Measurements from ENCODE around the gene PRDM2. TPM values are rescaled to one million over a fixed set of nuclear protein-coding genes. Genes with fewer than 3 reads are reported as not detected.
A peak's percentile ranks its signal among the peaks of the same experiment; 100 is the strongest.

PRDM2 gene
- total RNA-seq, 2 experiments from 2014 or later = 41.7 to 44.6 TPM

DNA sequence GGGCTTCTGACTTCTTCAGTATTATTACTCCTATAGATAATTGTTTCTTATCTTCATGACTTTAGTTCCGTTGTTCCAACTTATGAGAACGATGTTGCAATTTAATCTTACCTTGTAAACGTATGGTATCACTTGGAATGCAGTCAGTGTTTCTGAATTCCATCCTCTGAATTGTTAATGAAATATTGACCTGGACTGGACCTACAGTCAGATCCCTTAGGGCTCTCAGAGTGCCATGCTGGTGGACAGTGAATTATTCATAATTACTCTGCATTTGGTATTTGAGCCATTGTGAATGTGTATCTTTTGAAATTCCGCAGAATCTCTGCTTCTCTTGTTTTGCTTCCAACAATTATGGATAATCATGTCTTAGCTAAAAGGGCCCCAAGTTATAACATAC, 72.3 kb downstream of the PRDM2 start:
- H3K27me3 Mint-ChIP-seq = no peaks in the 10 kb centered on the region
- H3K4me1 Mint-ChIP-seq (ENCODE audit: low read depth) = peaks cover 28% of the 10 kb centered on the region
- peaks cover 15% of the 10 kb centered on the region for H3K36me3 Mint-ChIP-seq
- H3K4me3 Mint-ChIP-seq = no peak overlapping the region
- ChIA-PET CTCF (no interaction called here), POLR2A (no interaction called here)
- intact Hi-C loops (cut with micrococcal nuclease) = no loop called here
- DNase-seq = no peak
- no peak overlapping the region for H3K27ac Mint-ChIP-seq
- H3K9me3 Mint-ChIP-seq = no peaks in the 10 kb centered on the region

DNA sequence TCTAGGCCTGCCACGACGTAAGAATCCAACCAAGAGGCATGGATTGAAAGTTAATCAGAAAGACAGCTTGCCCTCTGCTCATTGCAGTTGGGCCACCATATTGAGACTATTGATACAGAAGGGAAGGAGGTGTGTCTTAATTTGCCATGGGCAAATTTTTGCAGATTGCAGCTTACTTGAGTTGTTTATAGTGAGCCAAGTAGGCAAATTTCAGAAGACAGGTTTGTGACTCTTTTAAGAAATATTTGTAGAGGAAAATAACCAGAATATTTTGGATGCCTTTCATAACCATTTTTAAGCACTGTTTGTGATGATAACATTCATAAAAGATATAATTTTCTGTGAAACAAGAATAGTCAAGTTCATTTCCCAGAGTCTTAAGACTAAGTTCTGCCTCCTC, 74.1 kb downstream of the PRDM2 start:
- ChIA-PET POLR2A (no interaction called here), CTCF (no interaction called here)
- Mint-ChIP-seq H3K9me3 (no peaks in the 10 kb centered on the region), H3K36me3 (peaks cover 24% of the 10 kb centered on the region), H3K4me3 (no peak overlapping the region), H3K27ac (no peak overlapping the region), H3K27me3 (no peaks in the 10 kb centered on the region), H3K4me1 (ENCODE audit: low read depth) (peaks cover 21% of the 10 kb centered on the region)
- intact Hi-C loops (cut with micrococcal nuclease) = no loop called here
- DNase-seq = no peak

DNA sequence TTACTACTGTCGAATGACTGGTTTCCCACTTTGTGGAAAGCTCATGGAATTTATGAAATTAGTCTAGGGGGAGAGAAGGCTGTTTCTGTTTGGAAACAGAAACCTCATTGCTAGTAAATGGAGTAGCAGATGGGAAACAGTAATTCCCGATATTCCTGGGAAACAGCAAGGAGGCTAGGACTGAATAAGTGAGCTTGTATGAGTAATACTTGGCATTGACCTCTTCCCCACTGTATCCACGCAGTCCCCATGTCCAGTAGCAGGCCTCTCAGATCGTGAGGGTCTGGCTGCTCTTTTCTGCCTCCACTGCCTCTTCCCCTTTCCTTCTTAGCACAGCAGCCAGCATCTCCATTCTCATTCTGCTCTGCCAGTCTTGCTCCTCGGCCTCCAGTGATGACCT, 75.5 kb downstream of the PRDM2 start:
- Mint-ChIP-seq H3K4me3 (no peak overlapping the region), H3K27ac (no peak overlapping the region), H3K27me3 (no peaks in the 10 kb centered on the region), H3K36me3 (peaks cover 20% of the 10 kb centered on the region), H3K9me3 (no peaks in the 10 kb centered on the region), H3K4me1 (ENCODE audit: low read depth) (peaks cover 18% of the 10 kb centered on the region)
- ChIA-PET CTCF (no interaction called here), POLR2A (no interaction called here)
- intact Hi-C loops (cut with micrococcal nuclease) = no loop called here
- DNase-seq = no peak

DNA sequence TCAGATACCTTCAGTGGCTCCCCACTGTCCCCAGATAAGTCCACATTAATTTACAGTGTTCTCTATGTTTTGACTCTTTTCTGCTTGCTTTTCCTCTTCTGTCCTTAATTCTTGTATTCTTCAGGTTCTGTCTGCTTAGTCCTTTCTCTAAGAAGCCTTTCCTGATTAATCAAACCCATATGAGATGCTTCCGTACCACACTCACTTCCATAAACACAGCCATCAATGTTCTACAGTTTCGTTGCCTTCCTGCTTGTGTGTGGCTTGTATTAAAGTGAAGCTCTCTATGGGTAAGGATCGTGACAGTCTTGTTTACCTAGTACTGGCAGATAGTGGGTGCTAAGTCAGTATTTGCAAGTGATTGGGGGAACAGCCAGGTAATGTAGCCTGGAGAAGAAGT, 75.9 kb downstream of the PRDM2 start:
- peaks cover 18% of the 10 kb centered on the region for H3K4me1 Mint-ChIP-seq (ENCODE audit: low read depth)
- ChIA-PET POLR2A (no interaction called here), CTCF (interaction anchor here (1.5 kb wide), 1 partner anchor 18 kb away, joined by 5 read pairs; no protein-coding TSS in a partner anchor)
- H3K27me3 Mint-ChIP-seq = no peaks in the 10 kb centered on the region
- no peaks in the 10 kb centered on the region for H3K9me3 Mint-ChIP-seq
- H3K27ac Mint-ChIP-seq = no peak overlapping the region
- intact Hi-C loops (cut with micrococcal nuclease) = no loop called here
- H3K4me3 Mint-ChIP-seq = no peak overlapping the region
- DNase-seq = no peak
- peaks cover 20% of the 10 kb centered on the region for H3K36me3 Mint-ChIP-seq

DNA sequence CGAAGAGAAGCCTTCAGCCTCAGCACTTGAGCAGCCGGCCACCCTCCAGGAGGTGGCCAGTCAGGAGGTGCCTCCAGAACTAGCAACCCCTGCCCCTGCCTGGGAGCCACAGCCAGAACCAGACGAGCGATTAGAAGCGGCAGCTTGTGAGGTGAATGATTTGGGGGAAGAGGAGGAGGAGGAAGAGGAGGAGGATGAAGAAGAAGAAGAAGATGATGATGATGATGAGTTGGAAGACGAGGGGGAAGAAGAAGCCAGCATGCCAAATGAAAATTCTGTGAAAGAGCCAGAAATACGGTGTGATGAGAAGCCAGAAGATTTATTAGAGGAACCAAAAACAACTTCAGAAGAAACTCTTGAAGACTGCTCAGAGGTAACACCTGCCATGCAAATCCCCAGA, 78.4 kb downstream of the PRDM2 start:
- Mint-ChIP-seq H3K4me3 (no peak overlapping the region), H3K27ac (no peak overlapping the region), H3K36me3 (peaks cover 38% of the 10 kb centered on the region), H3K9me3 (no peaks in the 10 kb centered on the region), H3K27me3 (no peaks in the 10 kb centered on the region), H3K4me1 (ENCODE audit: low read depth) (peaks cover 34% of the 10 kb centered on the region)
- intact Hi-C loops (cut with micrococcal nuclease) = no loop called here
- DNase-seq = no peak
- ChIA-PET POLR2A (no interaction called here), CTCF (no interaction called here)

DNA sequence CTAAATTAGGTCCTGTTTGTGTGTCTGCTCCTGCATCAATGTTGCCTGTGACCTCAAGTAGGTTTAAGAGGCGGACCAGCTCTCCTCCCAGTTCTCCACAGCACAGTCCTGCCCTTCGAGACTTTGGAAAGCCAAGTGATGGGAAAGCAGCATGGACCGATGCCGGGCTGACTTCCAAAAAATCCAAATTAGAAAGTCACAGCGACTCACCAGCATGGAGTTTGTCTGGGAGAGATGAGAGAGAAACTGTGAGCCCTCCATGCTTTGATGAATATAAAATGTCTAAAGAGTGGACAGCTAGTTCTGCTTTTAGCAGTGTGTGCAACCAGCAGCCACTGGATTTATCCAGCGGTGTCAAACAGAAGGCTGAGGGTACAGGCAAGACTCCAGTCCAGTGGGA, 79.9 kb downstream of the PRDM2 start:
- no peak overlapping the region for H3K27ac Mint-ChIP-seq
- CTCF ChIA-PET = no interaction called here
- peaks cover 49% of the 10 kb centered on the region for H3K4me1 Mint-ChIP-seq (ENCODE audit: low read depth)
- peaks cover 39% of the 10 kb centered on the region for H3K36me3 Mint-ChIP-seq
- intact Hi-C loops (cut with micrococcal nuclease) = no loop called here
- H3K27me3 Mint-ChIP-seq = no peaks in the 10 kb centered on the region
- POLR2A ChIA-PET = no interaction called here
- H3K9me3 Mint-ChIP-seq = no peaks in the 10 kb centered on the region
- no peak overlapping the region for H3K4me3 Mint-ChIP-seq
- DNase-seq = no peak

DNA sequence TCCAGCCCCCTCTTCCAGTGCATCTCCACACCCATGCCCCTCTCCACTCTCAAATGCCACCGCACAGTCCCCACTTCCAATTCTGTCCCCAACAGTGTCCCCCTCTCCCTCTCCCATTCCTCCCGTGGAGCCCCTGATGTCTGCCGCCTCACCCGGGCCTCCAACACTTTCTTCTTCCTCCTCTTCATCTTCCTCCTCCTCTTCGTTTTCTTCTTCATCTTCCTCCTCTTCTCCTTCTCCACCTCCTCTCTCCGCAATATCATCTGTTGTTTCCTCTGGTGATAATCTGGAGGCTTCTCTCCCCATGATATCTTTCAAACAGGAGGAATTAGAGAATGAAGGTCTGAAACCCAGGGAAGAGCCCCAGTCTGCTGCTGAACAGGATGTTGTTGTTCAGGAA, 80.8 kb downstream of the PRDM2 start:
- intact Hi-C loops (cut with micrococcal nuclease) = no loop called here
- Mint-ChIP-seq H3K27me3 (no peaks in the 10 kb centered on the region), H3K27ac (peak overlapping the region; percentile 76), H3K9me3 (no peaks in the 10 kb centered on the region), H3K36me3 (peaks cover 39% of the 10 kb centered on the region), H3K4me3 (no peak overlapping the region), H3K4me1 (ENCODE audit: low read depth) (peaks cover 50% of the 10 kb centered on the region)
- no peak for DNase-seq
- ChIA-PET CTCF (interaction anchor here (0.8 kb wide), 1 partner anchor 115 kb away, joined by 4 read pairs; no protein-coding TSS in a partner anchor), POLR2A (no interaction called here)

DNA sequence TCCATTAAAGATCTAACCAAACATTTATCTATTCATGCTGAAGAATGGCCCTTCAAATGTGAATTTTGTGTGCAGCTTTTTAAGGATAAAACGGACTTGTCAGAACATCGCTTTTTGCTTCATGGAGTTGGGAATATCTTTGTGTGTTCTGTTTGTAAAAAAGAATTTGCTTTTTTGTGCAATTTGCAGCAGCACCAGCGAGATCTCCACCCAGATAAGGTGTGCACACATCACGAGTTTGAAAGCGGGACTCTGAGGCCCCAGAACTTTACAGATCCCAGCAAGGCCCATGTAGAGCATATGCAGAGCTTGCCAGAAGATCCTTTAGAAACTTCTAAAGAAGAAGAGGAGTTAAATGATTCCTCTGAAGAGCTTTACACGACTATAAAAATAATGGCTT, 81.2 kb downstream of the PRDM2 start:
- Mint-ChIP-seq H3K9me3 (no peaks in the 10 kb centered on the region), H3K4me1 (ENCODE audit: low read depth) (peaks cover 51% of the 10 kb centered on the region), H3K27me3 (no peaks in the 10 kb centered on the region), H3K36me3 (peaks cover 41% of the 10 kb centered on the region), H3K27ac (peak overlapping the region; percentile 76), H3K4me3 (no peak overlapping the region)
- intact Hi-C loops (cut with micrococcal nuclease) = no loop called here
- ChIA-PET POLR2A (interaction anchor here (0.9 to 1.5 kb wide), 3 partner anchors 11 to 78 kb away, joined by 3 to 4 read pairs (median 3); no protein-coding TSS in a partner anchor), CTCF (interaction anchor here (0.8 to 2.2 kb wide), 3 partner anchors 13 to 116 kb away, joined by 4 to 6 read pairs (median 6); no protein-coding TSS in a partner anchor)
- no peak for DNase-seq

DNA sequence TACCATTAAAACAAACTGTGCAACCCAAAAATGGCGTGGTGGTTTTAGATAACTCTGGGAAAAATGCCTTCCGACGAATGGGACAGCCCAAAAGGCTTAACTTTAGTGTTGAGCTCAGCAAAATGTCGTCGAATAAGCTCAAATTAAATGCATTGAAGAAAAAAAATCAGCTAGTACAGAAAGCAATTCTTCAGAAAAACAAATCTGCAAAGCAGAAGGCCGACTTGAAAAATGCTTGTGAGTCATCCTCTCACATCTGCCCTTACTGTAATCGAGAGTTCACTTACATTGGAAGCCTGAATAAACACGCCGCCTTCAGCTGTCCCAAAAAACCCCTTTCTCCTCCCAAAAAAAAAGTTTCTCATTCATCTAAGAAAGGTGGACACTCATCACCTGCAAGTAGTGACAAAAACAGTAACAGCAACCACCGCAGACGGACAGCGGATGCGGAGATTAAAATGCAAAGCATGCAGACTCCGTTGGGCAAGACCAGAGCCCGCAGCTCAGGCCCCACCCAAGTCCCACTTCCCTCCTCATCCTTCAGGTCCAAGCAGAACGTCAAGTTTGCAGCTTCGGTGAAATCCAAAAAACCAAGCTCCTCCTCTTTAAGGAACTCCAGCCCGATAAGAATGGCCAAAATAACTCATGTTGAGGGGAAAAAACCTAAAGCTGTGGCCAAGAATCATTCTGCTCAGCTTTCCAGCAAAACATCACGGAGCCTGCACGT, 82.1 kb downstream of the PRDM2 start:
- intact Hi-C loops (cut with micrococcal nuclease) = no loop called here
- peaks cover 46% of the 10 kb centered on the region for H3K36me3 Mint-ChIP-seq
- H3K27ac Mint-ChIP-seq = peak overlapping the region; percentile 76
- H3K9me3 Mint-ChIP-seq = no peaks in the 10 kb centered on the region
- DNase-seq = no peak
- ChIA-PET CTCF (interaction anchor here (1.2 to 2.2 kb wide), 5 partner anchors 10 to 117 kb away, joined by 3 to 6 read pairs (median 4); no protein-coding TSS in a partner anchor), POLR2A (interaction anchor here (0.8 to 1.5 kb wide), 6 partner anchors 10 to 79 kb away, joined by 3 to 4 read pairs (median 3); no protein-coding TSS in a partner anchor)
- no peaks in the 10 kb centered on the region for H3K27me3 Mint-ChIP-seq
- H3K4me3 Mint-ChIP-seq = peak overlapping the region; percentile 22
- peaks cover 53% of the 10 kb centered on the region for H3K4me1 Mint-ChIP-seq (ENCODE audit: low read depth)

DNA sequence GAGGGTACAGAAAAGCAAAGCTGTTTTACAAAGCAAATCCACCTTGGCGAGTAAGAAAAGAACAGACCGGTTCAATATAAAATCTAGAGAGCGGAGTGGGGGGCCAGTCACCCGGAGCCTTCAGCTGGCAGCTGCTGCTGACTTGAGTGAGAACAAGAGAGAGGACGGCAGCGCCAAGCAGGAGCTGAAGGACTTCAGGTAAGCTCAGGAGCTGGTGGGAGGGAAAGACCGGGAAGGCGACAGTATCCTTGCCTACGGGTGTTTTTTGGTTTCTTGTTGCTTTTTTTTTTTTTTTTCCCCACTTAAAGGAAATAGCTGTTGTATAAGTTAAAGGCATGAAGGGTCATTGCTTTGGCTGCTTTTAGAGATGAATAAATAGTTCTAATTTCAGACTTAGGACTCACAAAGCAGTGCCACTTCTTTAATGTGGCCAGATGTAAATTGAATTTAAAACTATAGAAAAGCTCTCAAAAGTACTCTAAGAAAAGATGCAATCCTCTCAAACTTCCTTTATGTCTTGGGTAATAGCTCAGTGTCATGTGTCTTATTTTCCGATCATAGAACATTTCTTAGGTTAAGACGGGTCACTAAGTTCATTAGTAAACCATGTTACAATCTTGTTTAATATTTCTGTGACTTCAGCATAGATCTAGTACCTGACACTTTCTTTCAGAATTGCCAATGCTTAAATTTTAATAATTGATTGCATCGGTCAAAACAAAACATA, 82.8 kb downstream of the PRDM2 start:
- H3K4me1 Mint-ChIP-seq (ENCODE audit: low read depth) = peaks cover 54% of the 10 kb centered on the region
- intact Hi-C loops (cut with micrococcal nuclease) = no loop called here

DNA sequence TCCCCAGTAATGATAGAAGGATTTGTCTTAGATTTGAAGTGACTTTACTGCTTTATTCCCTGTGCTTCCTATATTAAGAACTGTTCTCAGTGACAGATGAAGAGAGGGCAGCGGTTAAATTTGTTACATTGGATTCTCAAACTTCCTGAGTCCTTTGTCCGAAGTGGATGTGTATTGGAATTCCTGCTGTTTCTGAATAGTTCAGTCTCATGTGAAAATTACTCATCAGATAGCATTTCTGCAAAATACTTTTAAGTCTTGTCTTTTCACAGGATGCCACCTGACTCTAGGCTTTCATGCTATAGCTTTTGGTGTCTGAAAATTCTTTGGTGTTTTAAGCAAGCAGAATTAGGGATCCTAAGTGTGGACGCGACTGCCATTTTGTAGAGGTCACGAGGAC, 83.6 kb downstream of the PRDM2 start:
- intact Hi-C loops (cut with micrococcal nuclease) = no loop called here
- ChIA-PET POLR2A (no interaction called here), CTCF (interaction anchor here (1.3 to 2.2 kb wide), 2 partner anchors 31 to 119 kb away, joined by 3 to 6 read pairs; no protein-coding TSS in a partner anchor)
- Mint-ChIP-seq H3K4me1 (ENCODE audit: low read depth) (peaks cover 57% of the 10 kb centered on the region), H3K27ac (no peak overlapping the region), H3K4me3 (no peak overlapping the region), H3K36me3 (peaks cover 41% of the 10 kb centered on the region), H3K27me3 (no peaks in the 10 kb centered on the region), H3K9me3 (no peaks in the 10 kb centered on the region)
- DNase-seq = no peak

More for the DNA sequence above, 82.8 kb downstream of the PRDM2 start:
- CTCF ChIA-PET = interaction anchor here (1.2 to 2.2 kb wide), 5 partner anchors 9 to 118 kb away, joined by 3 to 6 read pairs (median 4); no protein-coding TSS in a partner anchor
- no peaks in the 10 kb centered on the region for H3K9me3 Mint-ChIP-seq
- H3K27ac Mint-ChIP-seq = no peak overlapping the region
- H3K4me3 Mint-ChIP-seq = no peak overlapping the region
- H3K36me3 Mint-ChIP-seq = peaks cover 44% of the 10 kb centered on the region
- no peak for DNase-seq
- POLR2A ChIA-PET = interaction anchor here (0.8 to 1.5 kb wide), 4 partner anchors 10 to 34 kb away, joined by 3 read pairs; no protein-coding TSS in a partner anchor
- no peaks in the 10 kb centered on the region for H3K27me3 Mint-ChIP-seq

DNA sequence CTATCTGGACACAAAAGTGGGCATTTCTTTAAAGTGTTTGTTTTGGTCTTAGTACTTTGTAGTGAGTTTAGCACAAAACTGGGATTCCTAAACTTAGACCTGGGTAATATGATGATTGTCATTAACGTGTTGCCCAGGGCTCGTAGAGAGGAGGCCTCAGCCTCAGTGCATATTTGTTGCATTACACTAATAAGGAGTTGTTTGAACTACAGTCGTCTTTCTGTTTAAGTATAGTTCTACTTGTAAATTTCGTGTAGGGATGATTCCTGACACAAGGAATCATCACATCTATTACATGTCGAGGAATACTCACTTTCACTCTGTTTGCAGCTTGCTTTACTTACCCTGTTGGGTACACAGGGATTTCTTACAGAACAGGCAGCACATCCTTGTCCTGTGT, 85.0 kb downstream of the PRDM2 start:
- H3K27me3 Mint-ChIP-seq = no peaks in the 10 kb centered on the region
- no peaks in the 10 kb centered on the region for H3K9me3 Mint-ChIP-seq
- no peak for DNase-seq
- intact Hi-C loops (cut with micrococcal nuclease) = no loop called here
- ChIA-PET POLR2A (no interaction called here), CTCF (interaction anchor here (1.3 kb wide), 1 partner anchor 20 kb away, joined by 3 read pairs; no protein-coding TSS in a partner anchor)
- no peak overlapping the region for H3K27ac Mint-ChIP-seq
- peaks cover 63% of the 10 kb centered on the region for H3K4me1 Mint-ChIP-seq (ENCODE audit: low read depth)
- H3K36me3 Mint-ChIP-seq = peaks cover 43% of the 10 kb centered on the region
- H3K4me3 Mint-ChIP-seq = no peak overlapping the region
